Heart left ventricle (tissue), 16 donors: ENCODE results near the gene PYGB. TPM values are rescaled to one million over a fixed set of nuclear protein-coding genes. Genes with fewer than 3 reads are reported as not detected.

Experiments
- ATAC-seq, 4 donors: fragments of 200-7000 bp; cut with Tn5 transposase; one replicate each; pipeline ENCODE4 v1.9.1; 2020 to 2022; ENCODE audit warnings: moderate library complexity in 4 of 4, mild to moderate bottlenecking in 3 of 4, moderate number of reproducible peaks in 1 of 4
- DNase-seq, 5 donors: peaks; one replicate each; pipeline ENCODE4 v3.0.0-alpha.2; 2020
- H3K27ac ChIP-seq, 12 donors: fragments of 200-600 bp; sonication (generic) in 4 of 12; one replicate each; pipeline versions ENCODE4 v1.5.0 to v1.8.0; 2016 to 2022; ENCODE audit warnings: mild to moderate bottlenecking in 2 of 12
- H3K27me3 ChIP-seq, 9 donors: fragments of 200-600 bp; sonication (generic) in 2 of 9; one replicate each; pipeline versions ENCODE4 v1.5.1 to v1.8.0; 2016 to 2022; ENCODE audit warnings: mild to moderate bottlenecking in 3 of 9
- H3K36me3 ChIP-seq, 9 donors: fragments of 200-600 bp; sonication (generic) in 2 of 9; one replicate each; pipeline versions ENCODE4 v1.5.0 to v1.8.0; 2018 to 2022; ENCODE audit warnings: mild to moderate bottlenecking in 2 of 9
- H3K4me1 ChIP-seq, 12 donors: fragments of 200-600 bp; sonication (generic) in 4 of 12; one replicate each; pipeline versions ENCODE4 v1.5.0 to v1.8.0; 2016 to 2022; ENCODE audit warnings: mild to moderate bottlenecking in 3 of 12
- H3K4me3 ChIP-seq, 12 donors: fragments of 200-600 bp; sonication (generic) in 4 of 12; one replicate each; pipeline versions ENCODE4 v1.5.0 to v1.8.0; 2017 to 2022; ENCODE audit warnings: mild to moderate bottlenecking in 9 of 12, moderate library complexity in 4 of 12
- H3K9me3 ChIP-seq, 12 donors: fragments of 200-600 bp; sonication (generic) in 4 of 12; one replicate each; pipeline versions ENCODE4 v1.5.0 to v1.8.0; 2016 to 2022; ENCODE audit warnings: mild to moderate bottlenecking in 1 of 12
- CTCF ChIP-seq, 12 donors: fragments of 200-600 bp; sonication (generic) in 4 of 12; IDR thresholded peaks; one replicate each; pipeline versions ENCODE4 v1.5.0 to v1.8.0; 2018 to 2022; ENCODE audit warnings: antibody characterized with exemption in 12 of 12, mild to moderate bottlenecking in 5 of 12
- POLR2A ChIP-seq, 2 donors: fragments of 450-650 bp; IDR thresholded peaks; one replicate each; pipeline ENCODE4 v1.6.1; 2017; ENCODE audit warnings: antibody characterized with exemption in 2 of 2, mild to moderate bottlenecking in 2 of 2, moderate library complexity in 2 of 2
- WGBS, 4 donors: extraction: QIAGEN DNeasy Blood & Tissue Kit in 2 of 4; methylation state at CpG; one replicate each; pipeline versions ENCODE4 v1.1.5 to v1.1.7; 2013 to 2018; 5-methylcytosine and 5-hydroxymethylcytosine counted together
- intact Hi-C, 10 donors: fragments of 100-400 bp; cut with DNase I; formaldehyde crosslinking; loops; one replicate each; pipeline versions ENCODE4 v1.11.1 to v1.14.2; 2022
- polyA plus RNA-seq, 2 donors: library from polyadenylated mRNA; stranded (reverse); fragments of 200-250 nt; gene quantifications; one replicate each; pipeline ENCODE4 v1.2.3, GENCODE V29; 2013
- total RNA-seq, 9 donors: library from RNA; depleted of rRNA in 2 of 9; stranded (reverse); fragments of >200 nt in 2 of 9; fragmentation: NEBNext Ultra II Directional in 3 of 9; extraction: Animal tissue kit (Norgen Biotek cat#: 25700) in 3 of 9; gene quantifications; one replicate each; pipeline versions ENCODE4 v1.1.0 to v1.2.4, GENCODE V29; 2016 to 2023
- donor health status: ischemic (EF 13 %, LVEDD 7.1; RV severe dilation, severe dysfunction).
- donor health status: healthy with polysubstance abuse.
- donor health status: DM: no; HTN: yes; CAD: no.
- donor health status: DM: no; HTN: no; CAD: no.
- donor health status: ischemic (EF 25% LVEDD 6.9; RV normal size, moderate dysfunction).
- donor health status: ischemic (EF 25% LVEDD 5.7; RV mildly dilated, moderate dysfunction).
- donor health status: healthy.
- donor health status: DM: yes; HTN: yes; CAD: no.
- donor health status: ischemic (EF 35%, LVEDD 5.7; RV mildly dilated, moderate dysfunction).
- donor health status: nonischemic (EF 11% LVEDD 7.7; RV severe dilation, severe dysfunction).
- donor health status: DM: yes; HTN: yes; CAD: no.
- donor health status: PGD.
- donor health status: ischemic (EF 29% LVEDD 5.4; RV normal size, mild dysfunction).
- donor health status: nonischemic (EF 23%, LVEDD 6.1; RV moderate dilation, normal function).

PYGB gene
- total and polyA plus RNA-seq, 11 donors: 144 to 450 (median 232) TPM

- DNase-seq (no peak), ATAC-seq (no peak)
- no peaks in the 10 kb centered on the region for H3K27me3 ChIP-seq
- H3K36me3 ChIP-seq: peaks cover 0 to 79% (median 65%) of the 10 kb centered on the region in 9 donors
- H3K4me1 ChIP-seq: peaks cover 9 to 73% (median 37%) of the 10 kb centered on the region in 12 donors
- intact Hi-C loops: loop anchor here in 5 of 10 donors (5.0 to 10.0 kb wide), 5 partner anchors 40 to 298 kb away; partner anchors contain the start of genes APMAP (in 2 of the 5), ENTPD6 (in 2 of the 5) and ABHD12 (in 1 of the 5)
- 88 to 96% (median 92%) methylated on average over 15 to 35 of the region's 35 CpGs for WGBS, 4 donors
- H3K9me3 ChIP-seq: no peaks in the 10 kb centered on the region
- no peak overlapping the region for H3K4me3 ChIP-seq
- TF ChIP-seq POLR2A (IDR thresholded peaks at IDR 0.05): no peak
- no peak for TF ChIP-seq CTCF (IDR thresholded peaks at IDR 0.05)
- H3K27ac ChIP-seq: peak overlapping the region in 7 of 12 donors; percentile 39 to 85 (median 52)
Observed at GRCh38 chr20:25292176-25292891, 44.4 kb downstream of the PYGB start.

GRCh38 chr20:25293507-25293906 is 45.6 kb downstream of the PYGB start:
- no peak for TF ChIP-seq POLR2A (IDR thresholded peaks at IDR 0.05)
- no peak for TF ChIP-seq CTCF (IDR thresholded peaks at IDR 0.05)
- peaks cover 9 to 76% (median 37%) of the 10 kb centered on the region in 12 donors for H3K4me1 ChIP-seq
- WGBS, 4 donors: 50 to 58% (median 55%) methylated on average over 10 of the region's 10 CpGs
- peaks cover 0 to 79% (median 62%) of the 10 kb centered on the region in 9 donors for H3K36me3 ChIP-seq
- peak overlapping the region in 8 of 12 donors; percentile 35 to 85 (median 73) for H3K27ac ChIP-seq
- no peak overlapping the region for H3K4me3 ChIP-seq
- DNase-seq: no peak
- no peaks in the 10 kb centered on the region for H3K9me3 ChIP-seq
- intact Hi-C loops: loop anchor here in 5 of 10 donors (5.0 to 10.0 kb wide), 5 partner anchors 41 to 299 kb away; partner anchors contain the start of genes APMAP (in 2 of the 5), ENTPD6 (in 2 of the 5) and ABHD12 (in 1 of the 5)
- H3K27me3 ChIP-seq: no peaks in the 10 kb centered on the region
- ATAC-seq: no peak

- no peak for TF ChIP-seq POLR2A (IDR thresholded peaks at IDR 0.05)
- no peak for TF ChIP-seq CTCF (IDR thresholded peaks at IDR 0.05)
- peak in 1 of 4 donors; percentile 2 for ATAC-seq
- intact Hi-C loops: loop anchor here in 5 of 10 donors (5.0 to 10.0 kb wide), 5 partner anchors 42 to 299 kb away; partner anchors contain the start of genes APMAP (in 2 of the 5), ENTPD6 (in 2 of the 5) and ABHD12 (in 1 of the 5)
- DNase-seq: no peak
- no peaks in the 10 kb centered on the region for H3K27me3 ChIP-seq
- H3K9me3 ChIP-seq: no peaks in the 10 kb centered on the region
- H3K4me3 ChIP-seq: no peak overlapping the region
- H3K4me1 ChIP-seq: peaks cover 9 to 76% (median 37%) of the 10 kb centered on the region in 12 donors
- peak overlapping the region in 10 of 12 donors; percentile 39 to 85 (median 71) for H3K27ac ChIP-seq
- 72 to 84% (median 75%) methylated on average over 11 to 13 of the region's 13 CpGs for WGBS, 4 donors
- H3K36me3 ChIP-seq: peaks cover 0 to 79% (median 62%) of the 10 kb centered on the region in 9 donors
Observed at GRCh38 chr20:25293910-25294458, 46.1 kb downstream of the PYGB start.
